ENCODE results near the gene SAP30BP.

- TF ChIP-seq YY1 (IDR thresholded peaks at IDR 0.05; ENCODE audit: insufficient read depth, insufficient read length) (no peak), SUZ12 (IDR thresholded peaks at IDR 0.05; ENCODE audit: extremely low read depth, insufficient read depth, insufficient read length) (no peak), ZNF274 (IDR thresholded peaks at IDR 0.05; ENCODE audit: low read depth, low read length) (no peak)
Observed at GRCh38 chr17:75756451-75757085, 89.4 kb downstream of the SAP30BP start.

All from NT2/D1 (cell line).